ENCODE measurements around the gene VCY.
"Not testable (repeated sequence)": the region's sequence is repeated elsewhere in the genome, so short reads cannot be mapped to it uniquely, and the experiment has no call there.

The VCY gene

DNA sequence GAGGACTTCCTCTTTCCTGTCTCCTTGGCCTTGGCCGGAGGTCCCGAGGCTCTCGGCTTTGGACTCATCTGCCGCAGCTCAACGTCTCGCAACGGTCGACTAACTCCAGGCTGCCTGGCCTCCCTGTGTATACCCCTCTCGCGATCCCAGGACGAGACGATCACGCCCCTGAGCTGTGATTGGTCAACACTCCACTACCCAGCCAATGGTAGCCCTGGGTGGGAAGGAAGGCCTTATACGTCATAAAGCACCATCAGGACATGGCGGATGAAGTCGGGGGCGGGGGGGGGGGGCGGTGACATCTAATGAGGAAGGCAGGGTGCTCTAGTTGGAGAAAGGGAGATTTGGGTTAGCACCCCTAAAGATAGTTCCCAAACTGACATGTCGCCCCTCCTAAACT, at the start of gene VCY:
Gene VCY (minus strand): TSS at position 101 of the 400 bp plus-strand sequence. CDS start 33 bp downstream, at position 68.
- DNase-seq = not testable (repeated sequence)

GRCh38 chrY:14030395-14030794, 44.1 kb upstream of the VCY start:
- DNase-seq = not testable (repeated sequence)

GRCh38 chrY:14011916-14012315, 25.6 kb upstream of the VCY start:
- DNase-seq = not testable (repeated sequence)

- DNase-seq = not testable (repeated sequence)
These were observed 43.9 kb downstream of the VCY start for GRCh38 chrY:13942406-13942805.
